Activated CD4-positive, alpha-beta memory T cell treated with anti-CD3 and anti-CD28 coated beads for 36 hours (primary cell): ENCODE data around the gene HTR1E. TPM values are rescaled to one million over a fixed set of nuclear protein-coding genes. Genes with fewer than 3 reads are reported as not detected.

ENCODE experiments used
- CTCF ChIA-PET: fragments of 350-600 bp; sonication (Branson Sonifier 250); formaldehyde crosslinking; loops from one replicate; lab custom pipeline; 2021; ENCODE audit warnings: antibody characterized with exemption, inconsistent platforms; lab: Charles Lee
- POLR2A ChIA-PET: fragments of 350-600 bp; sonication (Branson Sonifier 250); formaldehyde crosslinking; loops from one replicate; lab custom pipeline; 2021; ENCODE audit warnings: antibody characterized with exemption; lab: Charles Lee
- DNase-seq: peaks from one replicate; pipeline ENCODE4 v3.0.0-alpha.2; 2020
- H3K27ac Mint-ChIP-seq: one replicate; pipeline ENCODE4 v1.8.0; 2021; ENCODE audit warnings: mixed read lengths
- H3K27me3 Mint-ChIP-seq: one replicate; pipeline ENCODE4 v1.8.0; 2021; ENCODE audit warnings: mixed read lengths
- H3K36me3 Mint-ChIP-seq: one replicate; pipeline ENCODE4 v1.8.0; 2021; ENCODE audit warnings: mixed read lengths
- H3K4me1 Mint-ChIP-seq: one replicate; pipeline ENCODE4 v1.8.0; 2021; ENCODE audit warnings: low read depth, mixed read lengths
- H3K4me3 Mint-ChIP-seq: one replicate; pipeline ENCODE4 v1.8.0; 2021; ENCODE audit warnings: mild to moderate bottlenecking, mixed read lengths
- H3K9me3 Mint-ChIP-seq: one replicate; pipeline ENCODE4 v1.8.0; 2021; ENCODE audit warnings: mixed read lengths
- intact Hi-C: fragments of 100-400 bp; cut with micrococcal nuclease; formaldehyde crosslinking; loops from one replicate; pipeline ENCODE4 v1.15.1; 2023
- total RNA-seq, 2 experiments: library from RNA; stranded (reverse); gene quantifications; one replicate each; pipeline ENCODE4 v1.2.3, GENCODE V29; 2021

Gene HTR1E
- total RNA-seq, 2 experiments from 2014 or later: not detected

GRCh38 chr6:87065117-87065516 is 127.8 kb downstream of the HTR1E start:
- POLR2A ChIA-PET: interaction anchor here (0.6 kb wide), 1 partner anchor 181 kb away, joined by 3 read pairs; no protein-coding TSS in a partner anchor
- intact Hi-C loops: loop anchor here (5.0 kb wide), 2 partner anchors 172 to 327 kb away; no protein-coding TSS in a partner anchor
- no peak for DNase-seq
- Mint-ChIP-seq H3K27me3 (peaks cover 4% of the 10 kb centered on the region), H3K36me3 (no peaks in the 10 kb centered on the region), H3K9me3 (no peaks in the 10 kb centered on the region), H3K4me3 (no peak overlapping the region), H3K4me1 (peaks cover 2% of the 10 kb centered on the region), H3K27ac (no peak overlapping the region)
- CTCF ChIA-PET: interaction anchor here (0.7 to 7.7 kb wide), 5 partner anchors 15 to 328 kb away, joined by 3 to 77 read pairs (median 3); no protein-coding TSS in a partner anchor

Other genes starting within 250 kb of the HTR1E start
- gene CGA, start 157.6 kb downstream of the HTR1E start, total RNA-seq: not detected
- gene ZNF292, start 218.0 kb downstream of the HTR1E start, total RNA-seq: 10 to 100 TPM; 51.9 to 52.5 TPM